WI38 (cell line): Measurements from ENCODE around the gene EFL1.

Experiments
- H3K4me3 ChIP-seq: 2 replicates; pipeline ENCODE4 v1.5.1; 2011; ENCODE audit warnings: low read depth, mild to moderate bottlenecking, control low read depth, low read length
- CTCF ChIP-seq: IDR thresholded peaks from 2 replicates; pipeline ENCODE4 v1.5.1; 2012; ENCODE audit warnings: low read depth, mild to moderate bottlenecking, control low read depth, low read length

EFL1 gene

GRCh38 chr15:82081914-82082762 lies 180.4 kb downstream of the EFL1 start:
- TF ChIP-seq CTCF: peak; percentile 20; the same call in 1 of the 2 replicates
- no peak overlapping the region for H3K4me3 ChIP-seq

- no peak for TF ChIP-seq CTCF
- no peak overlapping the region for H3K4me3 ChIP-seq
Observed at GRCh38 chr15:82080774-82081173, 181.8 kb downstream of the EFL1 start.
